ENCODE measurements around the gene YAF2. TPM values are rescaled to one million over a fixed set of nuclear protein-coding genes. Genes with fewer than 3 reads are reported as not detected.
A peak's percentile ranks its signal among the peaks of the same experiment; 100 is the strongest.

Gene YAF2
- total RNA-seq, 1 donor from 2014 or later: 88.1 TPM

- no peak for TF ChIP-seq CTCF (IDR thresholded peaks at IDR 0.05; ENCODE audit: borderline replicate concordance)
- H3K4me1 ChIP-seq: peaks cover 34% of the 10 kb centered on the region
- intact Hi-C loops (cut with micrococcal nuclease): no loop called here
- H3K27me3 ChIP-seq (ENCODE audit: low read depth): no peaks in the 10 kb centered on the region
- H3K9me3 ChIP-seq (replicated peaks): no peaks in the 10 kb centered on the region
- no peak overlapping the region for H3K4me3 ChIP-seq
- DNase-seq: no peak
- peaks cover 8% of the 10 kb centered on the region for H3K36me3 ChIP-seq
- no peak overlapping the region for H3K27ac ChIP-seq (replicated peaks)
Measured at GRCh38 chr12:42186793-42187192, 51.3 kb downstream of the YAF2 start.

- Histone ChIP-seq H3K27me3 (ENCODE audit: low read depth) (no peaks in the 10 kb centered on the region), H3K4me1 (peaks cover 44% of the 10 kb centered on the region), H3K27ac (replicated peaks) (no peak overlapping the region), H3K9me3 (replicated peaks) (no peaks in the 10 kb centered on the region), H3K36me3 (no peaks in the 10 kb centered on the region), H3K4me3 (no peak overlapping the region)
- DNase-seq: no peak
- intact Hi-C loops (cut with micrococcal nuclease): no loop called here
- no peak for TF ChIP-seq CTCF (IDR thresholded peaks at IDR 0.05; ENCODE audit: borderline replicate concordance)
Measured at GRCh38 chr12:42182394-42182793, 55.7 kb downstream of the YAF2 start.

GRCh38 chr12:42180990-42181596, 57.0 kb downstream of the YAF2 start:
- peaks cover 44% of the 10 kb centered on the region for H3K4me1 ChIP-seq
- no peak overlapping the region for H3K4me3 ChIP-seq
- no peaks in the 10 kb centered on the region for H3K27me3 ChIP-seq (ENCODE audit: low read depth)
- H3K27ac ChIP-seq (replicated peaks): peak overlapping the region; percentile 54
- no peak for TF ChIP-seq CTCF (IDR thresholded peaks at IDR 0.05; ENCODE audit: borderline replicate concordance)
- DNase-seq: no peak
- H3K36me3 ChIP-seq: peaks cover 8% of the 10 kb centered on the region
- H3K9me3 ChIP-seq (replicated peaks): no peaks in the 10 kb centered on the region
- intact Hi-C loops (cut with micrococcal nuclease): no loop called here

- peaks cover 14% of the 10 kb centered on the region for H3K36me3 ChIP-seq
Measured at GRCh38 chr12:42178101-42178500, 59.9 kb downstream of the YAF2 start.

GRCh38 chr12:42174978-42175377, 63.1 kb downstream of the YAF2 start:
- Histone ChIP-seq H3K36me3 (peaks cover 18% of the 10 kb centered on the region), H3K4me1 (peaks cover 18% of the 10 kb centered on the region), H3K27me3 (ENCODE audit: low read depth) (no peaks in the 10 kb centered on the region), H3K4me3 (no peak overlapping the region), H3K9me3 (replicated peaks) (no peaks in the 10 kb centered on the region), H3K27ac (replicated peaks) (no peak overlapping the region)
- DNase-seq: no peak
- intact Hi-C loops (cut with micrococcal nuclease): no loop called here
- TF ChIP-seq CTCF (IDR thresholded peaks at IDR 0.05; ENCODE audit: borderline replicate concordance): no peak

More at GRCh38 chr12:42178101-42178500, 59.9 kb downstream of the YAF2 start:
- no peak for TF ChIP-seq CTCF (IDR thresholded peaks at IDR 0.05; ENCODE audit: borderline replicate concordance)
- H3K9me3 ChIP-seq (replicated peaks): no peaks in the 10 kb centered on the region
- H3K27me3 ChIP-seq (ENCODE audit: low read depth): no peaks in the 10 kb centered on the region
- DNase-seq: no peak
- H3K4me3 ChIP-seq: no peak overlapping the region
- peaks cover 41% of the 10 kb centered on the region for H3K4me1 ChIP-seq
- H3K27ac ChIP-seq (replicated peaks): no peak overlapping the region
- intact Hi-C loops (cut with micrococcal nuclease): no loop called here
